Ureter (tissue), 1 donor: Measurements from ENCODE around the gene GGT5. TPM values are rescaled to one million over a fixed set of nuclear protein-coding genes. Genes with fewer than 3 reads are reported as not detected.
A peak's percentile ranks its signal among the peaks of the same experiment; 100 is the strongest.
"Not testable (repeated sequence)": the region's sequence is repeated elsewhere in the genome, so short reads cannot be mapped to it uniquely, and the experiment has no call there.

Experiments used
- DNase-seq: peaks from one replicate; pipeline ENCODE4 v3.0.0-alpha.2; 2020; ENCODE audit warnings: low spot score
- total RNA-seq: library from RNA; stranded (reverse); gene quantifications from one replicate; pipeline ENCODE4 v1.2.4, GENCODE V29; 2023
- donor health status: DM: yes; HTN: yes; CAD: no.

GGT5 gene
- total RNA-seq, 1 donor from 2014 or later: 58.2 TPM

DNA sequence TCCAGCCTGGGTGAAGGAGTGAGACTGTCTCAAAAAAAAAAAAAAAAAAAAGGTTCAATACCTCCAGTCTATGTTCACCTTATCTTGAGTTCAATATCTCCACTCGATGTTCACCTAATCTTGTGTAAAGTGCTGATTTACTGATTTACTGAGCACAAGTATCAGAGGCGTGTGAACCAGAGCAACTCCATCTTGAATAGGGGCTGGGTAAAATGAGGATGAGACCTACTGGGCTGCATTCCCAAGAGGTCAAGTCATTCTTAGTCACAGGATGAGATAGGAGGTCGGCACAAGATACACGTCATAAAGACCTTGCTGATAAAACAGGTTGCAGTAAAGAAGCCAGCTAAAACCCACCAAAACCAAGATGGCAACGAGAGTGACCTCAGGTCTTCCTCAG, 41.0 kb downstream of the GGT5 start:
- not testable (repeated sequence) for DNase-seq

DNA sequence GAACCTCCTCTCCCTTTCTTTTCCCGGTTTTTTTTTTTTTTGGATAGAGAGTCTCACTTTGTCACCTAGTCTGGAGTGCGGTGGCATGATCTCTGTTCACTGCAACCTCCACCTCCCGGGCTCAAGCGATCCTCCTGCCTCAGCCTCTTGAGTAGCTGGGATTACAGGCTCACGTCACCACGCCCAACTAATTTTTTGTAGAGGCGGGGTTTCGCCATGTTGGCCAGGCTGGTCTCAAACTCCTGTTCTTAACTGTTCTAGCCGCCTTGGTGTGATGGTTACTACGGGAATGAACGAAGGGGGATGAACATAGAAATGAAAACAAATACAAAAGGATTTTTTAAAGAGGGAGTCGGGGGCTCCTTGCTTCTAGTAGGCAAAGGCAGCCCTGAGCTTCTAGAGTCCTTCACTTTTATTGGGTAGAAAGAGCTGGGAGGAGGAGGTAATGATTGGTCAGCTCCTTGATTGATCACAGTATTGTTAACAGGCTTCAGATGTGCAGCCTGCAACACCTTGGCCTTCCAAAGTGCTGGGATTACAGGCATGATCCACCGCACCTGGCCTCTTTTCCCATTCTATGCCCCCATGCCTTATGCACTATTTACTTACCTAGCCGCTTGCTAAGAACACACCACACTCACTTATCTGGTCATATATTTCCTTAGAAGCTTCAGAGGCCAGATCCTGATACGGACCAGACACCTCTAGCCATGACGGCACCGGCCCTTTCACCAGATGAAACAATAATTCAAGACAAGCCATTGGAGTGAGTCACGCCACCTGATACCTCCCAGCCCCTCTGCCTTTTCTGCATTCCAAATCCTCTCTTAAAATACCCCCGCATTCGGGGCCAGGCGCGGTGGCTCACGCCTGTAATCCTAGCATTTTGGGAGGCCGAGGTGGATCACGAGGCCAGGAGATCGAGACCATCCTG, 42.9 kb downstream of the GGT5 start:
- no peak for DNase-seq

DNA sequence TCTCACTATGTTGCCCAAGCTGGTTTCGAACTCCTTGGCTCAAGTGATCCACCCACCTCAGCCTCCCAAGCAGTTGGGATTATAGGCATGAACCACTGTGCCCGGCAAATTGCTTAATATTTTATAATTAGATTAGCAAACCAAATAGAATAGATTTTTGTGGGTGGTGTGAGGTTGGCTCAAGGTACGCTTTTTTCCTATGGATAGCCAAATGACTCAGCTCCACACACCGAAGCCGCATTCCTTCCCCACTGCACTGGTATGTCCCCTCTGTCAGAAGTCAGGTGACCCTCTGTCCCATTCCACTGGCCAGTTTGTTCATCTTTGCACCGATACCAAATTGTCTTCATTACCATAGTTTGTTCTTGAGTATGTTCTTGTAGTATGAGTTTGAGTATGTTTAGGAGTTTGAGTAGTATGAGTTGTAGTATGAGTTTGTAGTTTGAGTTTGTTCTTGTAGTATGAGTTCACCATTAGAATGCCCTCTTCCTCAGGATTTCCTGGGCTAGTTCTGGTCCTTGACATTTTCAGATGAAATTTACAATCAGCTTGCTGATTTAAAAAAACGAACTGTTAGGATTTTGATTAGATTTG, 44.2 kb downstream of the GGT5 start:
- no peak for DNase-seq

DNA sequence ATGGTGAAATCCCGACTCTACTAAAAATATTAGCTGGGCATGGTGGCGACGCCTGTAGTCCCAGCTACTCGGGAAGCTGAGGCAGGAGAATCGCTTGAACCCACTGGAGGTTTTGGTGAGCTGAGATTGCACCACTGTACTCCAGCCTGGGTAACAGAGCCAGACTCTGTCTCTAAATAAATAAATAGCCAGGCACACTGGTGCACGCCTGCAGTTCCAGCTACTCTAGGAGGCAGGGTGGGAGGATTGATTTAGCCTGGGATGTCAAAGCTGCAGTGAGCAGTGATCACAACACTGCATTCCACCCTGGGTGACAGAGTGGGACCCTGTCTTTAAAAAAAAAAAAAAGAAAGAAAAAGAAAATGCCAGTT, 46.2 kb downstream of the GGT5 start:
- no peak for DNase-seq

DNA sequence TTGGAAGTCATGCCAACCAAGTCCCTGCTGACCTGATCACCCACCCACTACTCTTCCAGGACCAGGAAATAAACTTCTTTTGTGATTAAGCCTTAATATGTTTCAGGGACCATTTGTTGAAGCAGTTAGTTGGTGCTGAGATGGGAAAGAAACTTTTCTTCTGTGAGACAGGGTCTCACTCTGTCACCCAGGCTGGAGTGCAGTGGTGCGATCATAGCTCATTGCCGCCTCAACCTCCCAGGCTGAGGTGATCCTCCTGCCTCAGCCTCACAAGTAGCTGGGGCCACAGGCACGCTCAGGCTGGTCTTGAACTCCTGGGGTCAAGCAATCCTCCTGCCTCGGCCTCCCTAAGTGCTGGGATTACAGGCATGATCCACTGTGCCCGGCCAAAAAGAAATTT, 53.0 kb downstream of the GGT5 start:
- no peak for DNase-seq

DNA sequence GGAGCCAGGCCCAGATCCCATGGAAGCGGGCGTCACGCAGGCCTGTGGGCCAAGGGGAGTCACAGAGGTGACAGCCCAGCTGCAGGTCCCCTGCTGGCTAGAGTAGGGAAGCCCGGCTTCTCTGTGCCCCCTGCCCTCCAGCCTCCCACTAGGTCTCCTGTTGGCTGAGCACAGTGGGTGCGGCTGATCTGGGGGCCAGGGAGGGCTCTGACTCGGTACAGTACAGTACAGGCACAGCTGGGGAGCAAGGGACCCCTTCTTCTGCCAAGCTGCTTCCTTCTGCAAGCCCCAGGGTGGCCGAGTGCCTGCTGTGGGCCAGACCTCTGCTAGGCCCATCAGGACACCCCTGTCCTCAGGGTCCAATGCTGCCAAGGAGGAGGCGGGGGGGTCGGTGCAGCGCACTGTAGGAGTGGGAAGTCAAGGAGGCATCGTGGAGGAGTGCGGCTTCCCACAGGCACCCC, 53.5 kb downstream of the GGT5 start:
- no peak for DNase-seq

DNA sequence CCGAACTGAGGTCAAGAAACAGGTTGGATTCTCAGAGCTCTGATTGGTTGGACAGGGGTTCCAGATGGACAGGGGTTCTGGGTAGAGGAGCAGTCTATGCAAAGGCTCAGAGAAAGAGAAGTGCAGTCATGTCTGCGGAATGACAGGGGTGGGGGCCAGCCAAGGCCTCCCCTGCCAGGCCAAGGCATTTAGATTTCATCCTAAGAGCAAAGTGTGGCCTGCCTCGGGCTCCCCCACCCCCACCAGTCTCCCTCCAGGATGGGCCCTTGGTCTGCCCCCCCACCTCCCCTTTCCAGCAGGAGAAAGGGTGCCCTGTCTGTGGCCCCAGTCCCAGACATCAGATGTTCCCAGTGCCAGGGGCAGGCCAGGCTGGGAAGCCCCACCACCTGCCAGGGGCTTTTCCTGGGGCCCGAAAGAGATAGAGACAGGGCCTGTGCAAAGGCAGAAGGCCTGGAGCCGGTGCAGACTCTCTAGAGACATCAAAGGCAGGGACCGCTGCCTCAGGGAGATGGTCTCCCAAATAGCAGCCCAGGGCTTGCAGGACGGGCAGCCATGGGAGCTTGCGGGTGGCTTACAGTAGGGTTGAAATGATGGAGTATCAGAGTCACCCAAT, 54.2 kb downstream of the GGT5 start:
- no peak for DNase-seq

DNA sequence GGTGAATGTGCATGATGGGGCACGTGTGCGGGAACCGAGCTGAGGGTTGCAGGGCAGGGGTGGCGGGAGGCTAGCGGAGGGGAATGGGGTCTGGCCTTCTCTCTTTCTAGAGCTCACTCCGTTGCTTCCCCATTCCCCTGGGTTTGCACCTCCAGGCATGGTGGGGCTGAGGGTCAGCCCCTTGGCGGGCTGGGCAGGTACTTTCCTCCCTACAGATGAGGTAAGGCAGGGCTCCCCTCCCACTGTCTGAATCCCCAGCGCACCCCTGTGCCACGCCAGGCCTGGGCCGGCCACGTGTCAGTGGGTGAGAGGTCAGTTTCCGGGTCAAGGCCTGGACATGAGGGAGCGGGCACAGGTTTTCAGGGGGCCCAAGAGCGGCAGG, 54.7 kb downstream of the GGT5 start:
- DNase-seq: no peak

DNA sequence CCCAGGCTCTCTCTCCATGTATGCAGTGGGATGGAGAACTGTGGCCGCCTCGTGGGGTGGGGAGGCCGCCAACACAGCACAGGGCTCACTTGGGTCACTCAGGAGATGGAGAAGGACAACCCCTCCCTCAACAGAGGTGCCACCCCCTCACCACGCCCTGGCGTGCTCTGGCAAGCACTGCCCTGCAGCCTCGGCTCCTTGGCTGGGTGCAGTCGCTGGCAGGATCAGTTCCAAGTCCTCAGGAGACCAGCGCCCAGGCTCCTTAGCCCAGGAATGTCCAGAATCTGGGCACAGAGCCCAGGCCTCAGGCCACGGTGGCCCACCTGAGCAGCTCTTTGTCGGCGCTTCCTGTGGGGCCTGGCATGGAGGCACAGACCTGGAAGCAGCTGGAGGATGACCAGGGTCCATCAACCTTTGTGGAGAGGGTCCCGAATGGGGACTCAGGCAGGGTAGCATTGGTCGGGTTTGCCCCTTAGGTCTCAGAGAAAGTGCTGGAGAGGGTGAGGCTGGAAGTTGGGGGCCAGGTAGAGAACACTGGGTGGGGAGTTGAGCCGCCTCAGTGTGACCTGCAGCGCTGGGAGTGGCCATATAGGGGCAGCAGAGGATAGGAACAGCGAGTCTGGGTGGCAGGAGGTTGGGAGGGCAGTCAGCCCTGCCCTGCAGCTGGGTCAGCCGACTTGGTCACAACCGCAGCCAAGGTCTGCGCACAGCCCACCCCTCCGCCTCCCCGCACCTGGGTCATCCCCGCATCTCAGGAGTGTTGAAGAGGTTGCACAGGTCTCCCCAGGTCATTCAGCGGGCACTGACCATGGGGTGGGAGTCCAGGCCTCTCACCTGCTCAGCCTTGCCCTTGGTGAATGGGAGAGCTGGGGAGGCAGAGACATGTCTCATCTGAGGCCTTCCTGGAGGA, 55.4 kb downstream of the GGT5 start:
- DNase-seq: peak; percentile 79

DNA sequence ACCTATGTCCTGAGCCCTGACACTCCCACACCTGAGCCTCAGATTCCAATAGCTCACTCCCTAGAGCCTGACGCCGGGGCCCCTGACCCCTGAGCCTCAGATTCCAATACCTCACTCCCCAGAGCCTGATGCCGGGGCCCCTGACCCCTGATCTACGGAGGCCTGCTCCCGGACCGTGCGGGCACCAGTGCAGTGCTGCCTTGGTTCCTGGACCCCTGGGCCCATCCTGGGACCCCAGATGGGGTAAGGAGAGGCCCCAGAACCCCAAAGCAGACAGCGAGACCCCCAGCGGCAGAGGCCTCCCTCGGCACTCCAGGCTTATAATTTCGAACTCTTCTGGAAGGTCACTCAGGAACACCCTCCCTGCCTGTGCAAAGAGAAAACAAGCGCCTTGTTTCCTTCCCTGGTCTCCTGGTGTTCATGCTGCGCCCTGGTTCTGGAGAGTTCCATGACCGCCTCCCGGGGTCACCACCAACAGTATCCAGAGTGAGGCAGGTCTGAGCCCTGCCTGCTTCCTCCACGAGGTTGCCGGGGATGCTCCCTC, 56.1 kb downstream of the GGT5 start:
- no peak for DNase-seq

DNA sequence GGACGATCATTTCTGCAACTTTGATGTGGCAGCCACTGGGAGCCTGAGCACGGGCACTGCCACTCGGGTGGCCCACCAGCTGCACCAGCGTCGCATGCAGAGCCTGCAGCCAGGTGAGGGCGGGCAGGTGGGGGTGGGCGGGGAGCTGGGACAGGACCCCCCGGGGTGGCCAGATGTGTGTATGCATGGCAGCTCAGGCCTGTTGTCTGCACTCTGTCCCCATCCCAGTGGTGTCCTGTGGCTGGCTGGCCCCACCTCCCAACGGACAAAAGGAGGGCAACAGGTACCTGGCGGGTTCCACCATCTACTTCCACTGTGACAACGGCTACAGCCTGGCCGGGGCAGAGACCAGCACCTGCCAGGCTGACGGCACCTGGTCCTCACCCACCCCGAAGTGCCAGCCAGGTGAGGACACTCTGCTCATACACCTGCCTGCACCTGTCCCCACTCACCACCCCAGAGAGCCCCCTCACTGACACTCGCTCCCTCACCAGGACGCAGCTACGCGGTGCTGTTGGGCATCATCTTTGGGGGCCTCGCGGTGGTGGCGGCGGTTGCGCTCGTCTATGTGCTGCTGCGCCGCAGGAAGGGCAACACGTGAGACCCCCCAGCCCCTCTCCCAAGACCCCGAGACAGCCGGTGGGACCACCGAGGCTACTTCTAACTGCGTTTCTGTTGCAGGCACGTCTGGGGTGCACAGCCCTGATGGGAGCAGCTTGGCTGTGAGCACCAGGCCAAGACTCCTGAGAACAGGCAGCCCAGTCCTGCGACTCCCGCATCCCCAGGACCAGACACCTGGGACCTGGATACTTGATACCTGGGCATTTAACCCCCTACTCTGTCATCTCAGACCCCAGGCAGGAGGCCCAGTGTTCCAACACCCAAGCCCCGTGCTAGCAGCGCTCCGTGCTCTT, 56.9 kb downstream of the GGT5 start:
- DNase-seq: no peak

DNA sequence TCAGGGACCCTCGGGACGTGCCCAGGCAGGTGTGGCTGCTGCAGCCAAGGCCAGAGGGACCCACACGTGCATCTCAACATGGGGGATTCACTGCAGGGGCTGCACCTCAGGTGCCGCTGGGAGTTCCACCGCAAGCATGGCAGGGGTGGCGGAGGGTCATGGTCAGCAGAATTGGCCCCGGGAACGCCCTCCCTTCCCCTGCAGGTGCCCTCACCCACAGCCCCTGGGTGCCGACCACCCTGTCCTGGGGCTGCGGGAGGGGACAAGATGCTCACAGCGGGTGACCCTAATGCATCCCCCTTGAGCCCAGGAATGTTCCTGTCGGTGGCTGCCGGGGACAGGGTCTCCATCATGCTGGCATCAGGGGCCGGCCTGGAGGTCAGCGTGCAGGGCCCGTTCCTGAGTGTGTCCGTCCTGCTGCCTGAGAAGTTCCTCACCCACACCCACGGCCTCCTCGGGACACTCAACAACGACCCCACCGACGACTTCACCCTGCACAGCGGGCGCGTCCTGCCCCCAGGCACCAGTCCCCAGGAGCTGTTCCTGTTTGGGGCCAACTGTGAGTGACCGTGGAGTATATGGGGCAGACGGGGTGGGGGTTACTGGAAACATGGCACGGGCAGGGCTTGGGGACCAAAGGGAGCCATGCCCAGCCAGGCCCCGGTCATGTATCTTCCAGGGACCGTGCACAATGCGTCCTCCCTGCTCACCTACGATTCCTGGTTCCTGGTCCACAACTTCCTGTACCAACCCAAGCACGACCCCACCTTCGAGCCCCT, 57.8 kb downstream of the GGT5 start:
- DNase-seq: no peak

DNA sequence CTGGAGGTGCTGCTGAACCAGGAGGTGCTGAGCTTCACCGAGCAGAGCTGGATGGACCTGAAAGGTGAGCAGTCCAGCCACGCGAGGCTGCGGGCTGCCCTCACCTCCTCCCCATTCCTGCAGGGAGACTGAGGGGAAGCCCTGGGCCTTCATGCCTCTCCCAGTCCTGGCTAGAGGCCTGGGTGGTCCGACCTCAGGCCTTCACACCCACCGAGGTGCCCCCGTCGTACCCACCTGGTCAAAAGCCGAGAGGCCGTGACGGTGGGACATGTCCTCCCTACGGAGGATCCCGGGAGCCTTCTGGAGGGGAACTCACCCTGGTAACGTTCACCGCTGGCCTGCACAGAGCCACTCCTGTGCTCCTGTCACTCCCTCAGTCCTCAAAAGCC, 58.5 kb downstream of the GGT5 start:
- DNase-seq: no peak

DNA sequence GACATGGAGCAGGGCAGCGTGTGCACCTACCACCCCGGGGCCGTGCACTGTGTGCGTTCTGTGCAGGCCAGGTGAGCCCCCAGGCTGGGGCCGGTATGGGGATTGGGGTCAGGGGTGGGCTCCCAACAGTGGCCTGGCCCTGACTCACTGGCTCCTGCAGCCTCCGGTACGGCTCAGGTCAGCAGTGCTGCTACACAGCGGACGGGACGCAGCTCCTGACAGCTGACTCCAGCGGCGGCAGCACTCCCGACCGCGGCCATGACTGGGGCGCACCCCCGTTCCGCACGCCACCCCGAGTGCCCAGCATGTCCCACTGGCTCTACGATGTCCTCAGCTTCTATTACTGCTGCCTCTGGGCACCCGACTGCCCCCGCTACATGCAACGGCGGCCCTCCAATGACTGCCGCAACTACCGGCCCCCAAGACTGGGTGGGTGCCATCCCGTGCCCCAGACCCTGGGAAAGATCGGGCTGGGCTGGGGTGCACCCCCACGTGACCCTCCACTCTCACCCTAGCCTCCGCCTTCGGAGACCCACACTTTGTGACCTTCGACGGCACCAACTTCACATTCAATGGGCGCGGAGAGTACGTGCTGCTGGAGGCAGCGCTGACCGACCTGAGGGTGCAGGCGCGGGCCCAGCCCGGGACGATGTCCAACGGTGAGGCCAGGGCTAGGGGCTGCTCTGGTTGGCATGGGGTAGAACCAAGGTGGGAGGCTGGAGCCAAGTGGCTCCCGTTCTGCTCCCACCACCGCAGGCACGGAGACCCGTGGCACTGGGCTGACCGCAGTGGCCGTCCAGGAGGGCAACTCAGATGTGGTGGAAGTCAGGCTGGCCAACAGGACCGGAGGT, 59.2 kb downstream of the GGT5 start:
- no peak for DNase-seq

DNA sequence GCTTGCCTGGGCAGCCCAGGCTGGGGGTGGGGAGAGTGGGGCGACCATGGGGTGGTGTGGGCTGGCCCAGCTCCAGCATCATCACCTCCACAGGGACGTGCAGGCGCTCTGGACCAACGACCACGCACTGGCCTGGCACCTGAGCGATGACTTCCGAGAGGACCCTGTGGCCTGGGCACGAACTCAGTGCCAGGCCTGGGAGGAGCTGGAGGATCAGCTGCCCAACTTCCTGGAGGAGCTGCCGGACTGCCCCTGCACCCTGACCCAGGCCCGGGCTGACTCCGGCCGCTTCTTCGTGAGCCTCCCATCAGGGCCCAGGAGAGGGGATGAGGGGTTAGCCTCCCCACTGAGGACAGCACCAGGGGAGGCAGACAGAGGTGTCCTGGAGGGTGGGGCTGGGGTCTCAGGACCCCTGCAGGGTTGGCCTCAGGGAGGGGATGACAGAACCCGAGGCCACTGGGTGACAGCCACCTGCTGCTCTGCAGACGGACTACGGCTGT, 59.8 kb downstream of the GGT5 start:
- no peak for DNase-seq

DNA sequence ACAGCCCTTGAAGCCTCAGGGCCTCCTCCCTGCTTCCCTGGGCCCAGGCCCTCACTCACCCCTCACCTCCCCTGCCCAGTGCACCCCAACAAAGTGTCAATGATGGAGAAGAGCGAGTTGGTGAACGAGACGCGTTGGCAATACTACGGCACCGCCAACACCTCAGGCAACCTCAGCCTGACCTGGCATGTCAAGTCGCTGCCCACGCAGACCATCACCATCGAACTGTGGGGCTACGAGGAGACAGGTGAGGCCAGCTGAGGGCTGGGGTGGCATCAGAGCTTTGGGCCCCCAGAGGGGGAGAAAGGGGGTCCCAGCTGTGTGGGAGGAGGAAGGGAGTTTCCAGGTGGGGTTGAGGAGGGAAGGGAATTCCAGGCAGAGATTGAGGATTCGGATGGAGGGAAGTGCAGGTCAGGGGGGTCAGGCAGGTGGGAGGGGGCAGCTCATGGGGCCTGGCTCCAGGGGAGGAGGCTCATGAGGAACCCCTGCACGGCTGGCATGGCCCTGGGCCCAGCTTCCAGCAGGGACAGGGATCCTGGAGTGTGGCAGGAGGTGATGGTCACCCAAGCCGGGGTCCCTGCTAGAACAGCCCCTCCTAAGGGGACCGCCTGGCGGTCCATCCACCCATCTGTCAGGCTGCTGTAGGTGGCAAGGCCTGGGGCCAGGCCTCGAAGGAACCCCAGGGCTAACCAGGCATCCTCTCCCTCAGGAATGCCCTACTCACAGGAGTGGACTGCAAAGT, 60.7 kb downstream of the GGT5 start:
- no peak for DNase-seq

DNA sequence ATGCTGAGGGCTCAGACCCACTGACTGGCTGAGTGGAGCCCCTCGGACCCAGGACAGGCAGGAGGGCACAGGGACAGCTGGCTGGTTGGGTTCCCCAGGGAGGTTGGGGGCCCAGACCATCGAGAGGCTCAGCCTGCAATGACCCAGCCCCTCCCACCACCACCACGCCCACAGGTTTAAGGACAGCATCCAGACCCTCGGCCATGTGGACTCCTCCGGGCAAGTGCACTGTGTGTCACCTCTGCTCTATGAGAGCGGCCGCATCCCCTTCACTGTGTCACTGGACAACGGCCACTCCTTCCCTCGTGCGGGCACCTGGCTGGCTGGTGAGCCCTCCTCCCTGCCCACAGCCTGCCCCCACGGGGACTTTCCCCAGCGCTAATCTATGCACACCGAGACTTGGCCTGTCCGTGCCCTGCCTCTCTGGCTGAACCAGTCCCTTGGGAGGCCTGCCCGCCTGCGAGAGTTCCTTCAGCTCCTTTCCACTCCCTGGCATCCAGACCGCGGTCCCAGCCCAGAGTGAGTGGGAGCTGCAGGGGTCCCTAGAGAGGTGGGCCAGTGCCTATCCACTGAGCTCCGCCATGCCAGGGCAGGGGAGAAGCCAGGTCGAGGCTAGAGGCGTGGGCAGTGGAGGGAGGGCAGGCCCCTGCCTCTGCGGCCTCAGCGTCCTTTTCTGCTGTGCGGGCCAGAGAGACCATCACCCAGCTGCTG, 61.4 kb downstream of the GGT5 start:
- DNase-seq: no peak
